Brain microvascular endothelial cell (primary cell): ENCODE data around the gene PHF2.

ENCODE experiments used
- DNase-seq: peaks from one replicate; pipeline ENCODE4 v3.0.0-alpha.2; 2020
- H3K27ac ChIP-seq: fragments of 250-450 bp; sonication (Bioruptor Pico); 2 replicates; pipeline ENCODE4 v1.5.1; 2020; ENCODE audit warnings: mild to moderate bottlenecking, moderate library complexity
- H3K27me3 ChIP-seq: fragments of 250-450 bp; sonication (Bioruptor Pico); replicated peaks from 2 replicates; pipeline ENCODE4 v1.5.1; 2020; ENCODE audit warnings: mild to moderate bottlenecking
- H3K36me3 ChIP-seq: fragments of 250-450 bp; sonication (Bioruptor Pico); replicated peaks from 2 replicates; pipeline ENCODE4 v1.5.1; 2020; ENCODE audit warnings: mild to moderate bottlenecking
- H3K4me3 ChIP-seq: 2 replicates; pipeline ENCODE4 v1.5.1; 2011; ENCODE audit warnings: low read depth, mild to moderate bottlenecking, control low read depth, low read length, moderate library complexity
- CTCF ChIP-seq: IDR thresholded peaks from 2 replicates; pipeline ENCODE4 v1.5.1; 2011; ENCODE audit warnings: low read depth, mild to moderate bottlenecking, moderate library complexity, low read length, control low read depth, inconsistent platforms; ENCODE audit errors: missing control alignments
- in situ Hi-C: cut with HindIII; loops from 2 replicates; pipeline ENCODE4 v1.10.0; 2017; ENCODE audit warnings: low sequenced_read_pairs, low pct_ligation_motif_present

PHF2 gene

GRCh38 chr9:93619272-93619775, 42.9 kb downstream of the PHF2 start:
- no peak overlapping the region for H3K4me3 ChIP-seq
- no peaks in the 10 kb centered on the region for H3K36me3 ChIP-seq
- no peak for TF ChIP-seq CTCF
- H3K27me3 ChIP-seq: no peaks in the 10 kb centered on the region
- H3K27ac ChIP-seq: no peak overlapping the region
- DNase-seq: no peak
- in situ Hi-C loops: no loop called here

GRCh38 chr9:93620041-93620506, 43.7 kb downstream of the PHF2 start:
- no peak for DNase-seq
- in situ Hi-C loops: no loop called here
- Histone ChIP-seq H3K36me3 (no peaks in the 10 kb centered on the region), H3K27ac (no peak overlapping the region), H3K27me3 (no peaks in the 10 kb centered on the region), H3K4me3 (no peak overlapping the region)
- peak; percentile 15 for TF ChIP-seq CTCF

DNA sequence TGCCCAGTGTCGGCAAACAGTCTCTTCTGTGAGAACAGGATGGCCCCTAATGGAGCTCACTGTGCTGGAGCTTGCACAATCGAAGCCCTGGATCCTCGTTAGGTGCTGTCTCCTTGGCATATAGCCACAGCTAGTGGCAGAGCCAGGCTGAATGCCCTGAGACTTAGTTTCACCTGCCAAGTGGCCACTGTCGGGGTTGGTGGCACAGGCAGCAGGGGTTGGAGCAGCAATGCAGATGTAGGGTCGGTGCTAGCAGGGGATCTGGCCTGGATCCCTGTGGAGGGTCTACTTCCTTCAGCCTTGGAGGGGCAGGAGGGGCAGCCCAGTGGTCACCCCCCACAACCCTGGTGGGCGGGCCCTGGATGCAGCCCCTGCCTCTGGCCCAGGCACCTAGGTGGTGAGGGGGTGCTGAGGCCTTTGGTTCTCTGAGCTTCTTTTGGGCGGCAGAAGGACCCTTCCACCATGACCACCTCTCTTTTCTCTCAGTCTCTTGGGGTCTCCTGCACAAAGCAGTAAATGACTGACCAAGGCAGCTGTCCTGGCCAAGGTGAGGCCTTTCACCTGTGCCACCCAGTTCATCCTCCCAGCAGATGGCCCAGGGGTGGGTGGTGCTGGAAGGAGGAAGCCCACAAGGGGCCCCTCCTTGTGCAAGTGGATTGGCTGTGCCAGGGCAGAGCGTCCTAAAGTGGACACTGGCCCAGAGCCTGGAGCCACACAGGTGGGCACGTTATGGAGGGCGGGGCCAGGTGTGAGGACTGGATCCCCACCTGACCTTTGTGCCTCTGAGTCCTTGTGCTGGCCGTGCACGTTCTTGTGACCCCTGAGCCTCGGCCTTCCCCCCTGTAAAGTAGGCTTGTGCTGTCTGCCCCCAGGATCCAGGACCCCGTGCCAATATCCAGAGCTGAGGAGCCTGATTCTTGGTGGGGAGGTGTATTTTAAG, 44.8 kb downstream of the PHF2 start:
- no peaks in the 10 kb centered on the region for H3K27me3 ChIP-seq
- no peak for TF ChIP-seq CTCF
- in situ Hi-C loops: no loop called here
- DNase-seq: no peak
- H3K36me3 ChIP-seq: no peaks in the 10 kb centered on the region
- H3K4me3 ChIP-seq: no peak overlapping the region
- H3K27ac ChIP-seq: no peak overlapping the region

- in situ Hi-C loops: no loop called here
- no peak overlapping the region for H3K4me3 ChIP-seq
- no peaks in the 10 kb centered on the region for H3K36me3 ChIP-seq
- TF ChIP-seq CTCF: no peak
- no peak overlapping the region for H3K27ac ChIP-seq
- DNase-seq: no peak
- H3K27me3 ChIP-seq: no peaks in the 10 kb centered on the region
These were observed 45.5 kb downstream of the PHF2 start for GRCh38 chr9:93621922-93622321.

DNA sequence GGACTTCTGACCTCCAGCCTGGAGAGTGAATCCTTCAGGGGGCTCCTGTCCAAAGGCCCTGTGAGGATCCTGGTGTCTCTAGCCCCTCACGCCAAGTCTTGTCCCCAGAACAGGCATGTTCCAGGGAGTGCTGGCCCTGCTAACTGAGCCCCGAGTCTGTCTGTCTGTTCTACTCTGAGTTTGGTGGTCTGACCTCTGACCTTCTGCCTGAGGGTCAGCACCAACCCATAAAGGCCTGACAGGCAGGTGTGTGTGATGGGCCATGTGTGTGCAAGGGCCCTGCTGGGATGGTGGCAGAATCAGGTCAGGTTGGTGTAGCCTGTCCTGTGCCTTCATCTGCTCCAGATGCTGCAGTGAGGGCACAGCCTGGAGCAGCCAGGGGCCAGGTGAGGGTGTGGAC, 46.3 kb downstream of the PHF2 start:
- no peak for DNase-seq
- in situ Hi-C loops: no loop called here
- no peak for TF ChIP-seq CTCF
- H3K36me3 ChIP-seq: no peaks in the 10 kb centered on the region
- no peak overlapping the region for H3K4me3 ChIP-seq
- H3K27me3 ChIP-seq: no peaks in the 10 kb centered on the region
- H3K27ac ChIP-seq: no peak overlapping the region
